ENCODE results near the gene SLC25A53.

DNA sequence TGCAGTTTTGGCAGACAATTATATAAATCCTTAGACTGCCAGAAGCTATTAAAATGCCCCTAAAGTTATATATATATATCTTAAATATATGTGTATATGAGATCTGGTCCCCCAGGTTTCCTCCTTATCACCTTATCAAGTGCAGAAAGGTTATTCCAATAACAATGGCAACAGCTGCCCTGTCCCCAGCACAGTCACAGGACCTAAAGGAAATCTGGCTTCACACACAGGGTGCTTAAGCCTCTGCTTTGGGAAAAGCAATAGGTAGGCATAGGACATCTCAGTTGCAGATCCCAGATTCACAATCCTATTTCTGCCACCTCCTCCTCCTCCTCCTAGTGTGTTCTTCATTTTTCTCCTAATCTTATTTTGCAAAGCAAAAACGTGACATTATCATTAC, 5.8 kb downstream of the SLC25A53 start:
- no peak for TF ChIP-seq ZNF623 (tag by site-specific recombination; IDR thresholded peaks at IDR 0.05)
- no peak for TF ChIP-seq ZNF214 (tag by site-specific recombination; IDR thresholded peaks at IDR 0.05; ENCODE audit: borderline replicate concordance)
- no peak for TF ChIP-seq SCRT1 (tag by site-specific recombination; IDR thresholded peaks at IDR 0.05; ENCODE audit: borderline replicate concordance)
- no peak for TF ChIP-seq ZNF274 (IDR thresholded peaks at IDR 0.05; ENCODE audit: low read length)
- no peak for TF ChIP-seq ZNF274 (tag by site-specific recombination; IDR thresholded peaks at IDR 0.05; ENCODE audit: borderline replicate concordance)
- no peak for TF ChIP-seq ZNF10 (tag by site-specific recombination; IDR thresholded peaks at IDR 0.05)
- TF ChIP-seq PRDM1 (tag by site-specific recombination; IDR thresholded peaks at IDR 0.05): no peak
- no peak for TF ChIP-seq ZBTB7A (tag by site-specific recombination; IDR thresholded peaks at IDR 0.05; ENCODE audit: low read depth)
- TF ChIP-seq ZEB2 (tag by site-specific recombination; IDR thresholded peaks at IDR 0.05): no peak

All from HEK293 (cell line).